ENCODE measurements around the gene UNC5B.
"Not testable (repeated sequence)": the region's sequence is repeated elsewhere in the genome, so short reads cannot be mapped to it uniquely, and the experiment has no call there.

UNC5B gene

DNA sequence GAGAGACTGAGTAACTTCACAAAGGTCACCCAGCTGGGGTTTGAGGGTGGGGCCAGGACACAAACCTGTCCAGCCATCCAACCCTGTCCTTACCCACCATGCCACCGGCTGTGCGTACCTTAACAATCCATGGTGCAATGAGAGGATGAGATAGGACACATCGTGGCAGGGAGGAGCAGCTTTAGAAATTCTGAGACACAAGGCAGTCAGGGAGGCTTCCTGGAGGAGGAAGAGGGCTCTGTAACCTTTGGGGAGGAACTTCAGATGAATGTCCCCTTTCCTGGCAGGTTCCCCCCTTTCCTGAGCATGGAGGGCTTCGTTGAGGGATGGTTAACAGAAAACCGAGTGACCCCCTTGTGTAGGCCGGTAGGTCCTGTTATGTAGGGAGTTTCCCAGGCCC is 71.0 kb downstream of the UNC5B start:
- no peak for DNase-seq (ENCODE audit: low read depth in 2 of 2)

DNA sequence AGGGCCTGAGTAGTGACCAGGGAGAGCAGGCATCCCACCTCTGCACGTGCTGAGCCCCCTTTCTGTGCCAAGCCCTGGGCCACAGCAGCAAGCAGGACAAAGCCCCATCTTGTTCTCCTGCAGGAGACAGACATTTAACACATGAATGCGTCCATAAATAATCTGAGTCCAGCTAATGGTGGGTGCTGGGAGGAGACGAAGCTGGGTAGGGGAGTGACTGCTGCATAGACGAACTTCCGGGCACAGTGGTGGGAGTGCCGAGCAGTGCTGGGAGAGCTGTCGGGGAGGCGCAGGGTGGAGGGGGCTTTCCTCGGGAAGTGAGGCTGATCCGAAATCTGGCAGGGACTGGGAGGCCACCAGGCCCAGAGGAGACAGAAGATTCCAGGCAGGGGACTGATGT is 71.5 kb downstream of the UNC5B start:
- DNase-seq (ENCODE audit: low read depth in 2 of 2) = no peak

DNA sequence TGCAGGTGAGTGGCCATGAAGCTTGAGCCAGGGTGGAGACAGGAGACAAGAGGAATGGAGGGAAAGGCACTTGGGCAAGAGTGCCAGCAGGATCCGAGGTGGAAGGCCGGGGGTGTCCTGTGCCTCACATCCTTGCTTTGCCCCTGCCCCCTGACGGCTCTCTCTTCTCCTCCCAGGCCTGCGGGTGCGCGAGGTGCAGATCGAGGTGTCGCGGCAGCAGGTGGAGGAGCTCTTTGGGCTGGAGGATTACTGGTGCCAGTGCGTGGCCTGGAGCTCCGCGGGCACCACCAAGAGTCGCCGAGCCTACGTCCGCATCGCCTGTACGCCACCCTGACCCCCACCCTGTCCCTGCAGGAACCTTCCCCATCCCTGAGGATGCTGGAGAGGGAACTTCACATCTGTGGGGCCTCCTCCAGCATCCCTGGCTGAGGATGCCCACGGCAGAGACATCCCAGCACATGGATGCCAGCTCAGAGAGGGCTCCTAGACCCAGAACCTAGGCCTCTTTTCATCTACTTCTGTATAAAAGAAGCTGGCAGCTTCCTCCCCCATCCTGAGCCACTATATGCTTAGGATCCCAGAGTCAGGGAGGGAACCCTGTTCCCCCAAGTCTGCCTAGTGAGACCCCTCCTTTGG is 72.3 kb downstream of the UNC5B start:
- no peak for DNase-seq (ENCODE audit: low read depth in 2 of 2)

DNA sequence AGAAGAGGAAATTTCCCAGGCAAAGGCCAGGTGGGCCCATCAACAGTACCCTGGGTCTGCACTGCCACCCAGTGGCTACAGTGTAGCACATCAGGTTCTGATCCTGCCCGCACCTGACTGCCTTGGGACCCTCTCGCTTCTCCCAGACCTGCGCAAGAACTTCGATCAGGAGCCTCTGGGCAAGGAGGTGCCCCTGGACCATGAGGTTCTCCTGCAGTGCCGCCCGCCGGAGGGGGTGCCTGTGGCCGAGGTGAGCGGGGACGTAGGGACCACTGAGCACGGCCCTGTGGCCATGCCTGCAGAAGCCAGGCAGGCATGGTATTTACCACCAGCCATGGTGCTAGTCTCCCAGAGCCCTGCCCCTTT is 72.8 kb downstream of the UNC5B start:
- DNase-seq (ENCODE audit: low read depth in 2 of 2) = no peak

DNA sequence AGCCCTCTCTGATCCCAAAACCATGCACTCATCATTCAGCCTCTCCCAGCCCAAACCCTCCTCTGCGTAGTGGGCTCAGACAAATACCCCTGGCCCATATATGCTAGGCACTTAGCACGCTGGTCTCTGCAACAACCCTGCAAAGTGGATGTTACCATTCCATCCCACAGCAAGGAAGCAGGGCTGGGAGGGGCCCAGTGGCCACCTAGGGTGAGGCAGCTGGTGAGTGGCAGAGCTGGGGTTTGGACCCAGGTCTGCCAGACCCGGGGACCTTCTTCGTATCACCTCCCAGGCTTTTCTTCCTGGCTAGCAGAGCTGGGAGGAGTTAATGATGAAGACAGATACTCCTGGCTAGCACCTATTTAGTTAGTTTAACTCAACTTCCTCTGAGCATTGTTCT is 73.6 kb downstream of the UNC5B start:
- no peak for DNase-seq (ENCODE audit: low read depth in 2 of 2)

DNA sequence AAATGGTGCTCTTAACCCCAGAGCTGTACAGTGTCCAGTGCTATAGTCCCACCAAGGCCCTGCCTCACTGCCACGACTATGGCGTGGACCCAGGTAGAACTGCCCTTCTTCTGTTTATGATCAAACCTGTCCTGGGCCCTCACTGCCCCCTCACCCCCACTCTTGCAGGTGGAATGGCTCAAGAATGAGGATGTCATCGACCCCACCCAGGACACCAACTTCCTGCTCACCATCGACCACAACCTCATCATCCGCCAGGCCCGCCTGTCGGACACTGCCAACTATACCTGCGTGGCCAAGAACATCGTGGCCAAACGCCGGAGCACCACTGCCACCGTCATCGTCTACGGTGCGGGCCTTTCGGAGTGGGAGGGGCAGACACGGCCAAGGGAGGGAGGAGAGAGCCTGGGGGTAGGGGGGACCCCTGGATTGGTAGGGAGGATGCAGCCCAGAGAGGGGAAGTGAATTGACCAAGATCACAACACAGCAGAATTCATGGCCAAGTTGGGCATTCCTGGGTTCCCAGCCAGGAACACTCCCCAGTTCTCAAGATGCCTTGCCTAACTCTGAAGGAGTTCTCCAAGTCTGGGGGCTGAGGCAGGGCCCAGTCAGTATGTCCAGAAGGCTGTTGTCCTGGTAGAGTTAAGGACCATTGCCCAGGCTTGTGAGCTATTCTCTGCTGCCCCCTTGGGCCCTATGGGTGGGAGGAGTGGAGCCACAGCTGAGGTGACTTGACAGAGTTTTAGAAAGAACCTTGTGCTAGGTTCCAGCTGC is 74.3 kb downstream of the UNC5B start:
- no peak for DNase-seq (ENCODE audit: low read depth in 2 of 2)

DNA sequence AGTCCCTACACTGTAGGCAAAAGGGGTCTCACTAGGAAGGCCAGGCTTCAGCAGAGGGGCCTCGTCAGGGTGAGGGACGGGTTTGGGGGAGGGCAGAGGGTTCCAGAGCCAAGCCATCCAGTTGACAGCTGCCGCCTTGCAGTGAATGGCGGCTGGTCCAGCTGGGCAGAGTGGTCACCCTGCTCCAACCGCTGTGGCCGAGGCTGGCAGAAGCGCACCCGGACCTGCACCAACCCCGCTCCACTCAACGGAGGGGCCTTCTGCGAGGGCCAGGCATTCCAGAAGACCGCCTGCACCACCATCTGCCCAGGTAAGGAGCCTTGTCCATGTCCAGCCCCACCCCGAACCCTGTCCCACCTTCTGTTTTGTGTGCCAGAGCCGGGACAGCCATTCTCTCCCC is 75.1 kb downstream of the UNC5B start:
- DNase-seq (ENCODE audit: low read depth in 2 of 2) = no peak

DNA sequence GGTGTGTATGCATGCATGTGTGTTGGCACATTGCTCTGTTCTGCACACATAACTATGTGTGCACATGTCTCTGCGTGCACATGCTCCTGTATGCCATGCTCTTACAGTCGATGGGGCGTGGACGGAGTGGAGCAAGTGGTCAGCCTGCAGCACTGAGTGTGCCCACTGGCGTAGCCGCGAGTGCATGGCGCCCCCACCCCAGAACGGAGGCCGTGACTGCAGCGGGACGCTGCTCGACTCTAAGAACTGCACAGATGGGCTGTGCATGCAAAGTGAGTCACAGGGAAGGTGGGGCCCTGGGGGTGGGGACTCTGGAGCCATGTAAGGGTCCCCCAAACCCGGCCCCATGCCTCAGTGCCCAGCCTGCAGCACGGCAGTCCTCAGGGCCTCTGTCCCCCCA is 76.1 kb downstream of the UNC5B start:
- DNase-seq (ENCODE audit: low read depth in 2 of 2) = no peak

DNA sequence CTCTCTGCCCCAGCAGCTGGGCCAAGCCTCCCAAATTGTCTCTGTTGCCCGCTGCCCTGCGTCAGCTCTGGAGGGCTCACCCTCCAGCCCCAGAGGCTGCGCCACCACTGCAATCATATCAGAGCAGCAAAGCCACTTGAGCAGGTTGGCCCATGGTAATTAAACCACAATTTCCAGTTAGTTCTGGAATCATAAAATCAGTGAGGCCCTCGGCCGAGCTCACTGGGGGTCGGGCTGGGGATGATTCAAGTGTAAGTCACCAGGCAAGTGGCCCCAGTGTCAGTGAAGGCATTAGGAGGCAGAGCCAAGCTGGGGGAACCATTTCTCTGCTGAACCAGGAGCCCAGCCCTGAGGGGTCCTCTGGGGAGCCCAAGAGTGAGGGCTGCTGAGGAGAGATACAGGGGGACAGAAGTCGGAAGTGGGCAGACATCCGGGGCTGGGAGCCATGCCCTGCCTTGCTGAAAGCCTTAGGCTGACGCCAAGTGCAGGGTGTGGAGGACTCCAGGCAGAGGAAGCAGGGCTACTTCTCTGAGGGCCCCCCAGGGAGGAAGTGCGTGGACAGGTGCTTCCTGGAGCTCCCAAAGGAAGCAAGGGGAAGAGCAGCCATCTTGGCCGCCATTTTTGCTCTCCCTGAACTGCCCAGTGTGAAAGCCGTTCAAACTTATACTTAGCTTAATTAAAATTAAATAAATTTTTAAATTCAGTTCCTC is 77.2 kb downstream of the UNC5B start:
- no peak for DNase-seq (ENCODE audit: low read depth in 2 of 2)

DNA sequence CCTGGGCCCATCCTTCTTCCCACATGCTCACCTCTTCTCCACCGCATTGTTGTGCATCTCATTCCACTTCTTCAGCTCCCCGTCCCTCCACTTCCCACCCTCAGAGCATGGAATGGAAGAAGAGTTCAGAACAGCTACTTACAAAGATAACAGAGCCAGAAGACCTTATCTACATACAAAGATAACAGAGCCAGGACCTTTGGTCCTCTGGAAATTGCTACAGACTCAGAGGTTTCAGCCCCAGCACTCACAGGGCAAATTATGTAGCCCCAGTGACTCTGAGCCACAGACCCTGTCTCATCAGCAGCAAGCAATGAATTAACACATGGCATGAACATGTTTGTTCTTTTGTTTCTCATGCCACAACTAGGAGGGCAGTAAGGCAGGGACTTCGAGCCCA is 78.0 kb downstream of the UNC5B start:
- DNase-seq (ENCODE audit: low read depth in 2 of 2) = no peak

DNA sequence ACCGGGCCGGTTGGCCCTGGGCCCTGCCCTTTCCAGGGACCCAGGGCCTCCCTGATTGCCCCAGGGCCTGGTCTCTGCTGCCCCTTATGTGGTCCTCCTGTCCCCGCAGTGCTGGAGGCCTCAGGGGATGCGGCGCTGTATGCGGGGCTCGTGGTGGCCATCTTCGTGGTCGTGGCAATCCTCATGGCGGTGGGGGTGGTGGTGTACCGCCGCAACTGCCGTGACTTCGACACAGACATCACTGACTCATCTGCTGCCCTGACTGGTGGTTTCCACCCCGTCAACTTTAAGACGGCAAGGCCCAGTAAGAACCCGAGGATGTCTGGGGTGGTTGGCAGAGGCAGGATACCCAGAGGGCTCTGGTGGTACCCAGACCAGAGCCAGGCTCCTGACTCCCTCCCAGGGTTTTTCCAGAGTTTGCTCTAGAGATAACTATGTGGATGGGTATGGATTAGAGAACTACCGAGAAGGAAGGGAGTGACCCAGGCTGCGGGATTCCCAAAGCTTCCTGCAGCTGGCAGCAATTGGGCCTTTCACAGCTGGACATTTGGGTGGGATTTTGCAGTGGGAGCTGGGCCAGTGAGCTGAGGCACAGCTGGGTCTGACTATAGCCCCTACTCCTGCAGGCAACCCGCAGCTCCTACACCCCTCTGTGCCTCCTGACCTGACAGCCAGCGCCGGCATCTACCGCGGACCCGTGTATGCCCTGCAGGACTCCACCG is 78.6 kb downstream of the UNC5B start:
- DNase-seq (ENCODE audit: low read depth in 2 of 2) = no peak

DNA sequence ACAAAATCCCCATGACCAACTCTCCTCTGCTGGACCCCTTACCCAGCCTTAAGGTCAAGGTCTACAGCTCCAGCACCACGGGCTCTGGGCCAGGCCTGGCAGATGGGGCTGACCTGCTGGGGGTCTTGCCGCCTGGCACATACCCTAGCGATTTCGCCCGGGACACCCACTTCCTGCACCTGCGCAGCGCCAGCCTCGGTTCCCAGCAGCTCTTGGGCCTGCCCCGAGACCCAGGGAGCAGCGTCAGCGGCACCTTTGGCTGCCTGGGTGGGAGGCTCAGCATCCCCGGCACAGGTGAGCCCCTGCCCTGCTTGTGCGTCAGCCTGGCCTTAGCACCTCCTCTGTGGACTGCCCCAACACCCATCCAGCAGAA is 79.1 kb downstream of the UNC5B start:
- DNase-seq (ENCODE audit: low read depth in 2 of 2) = no peak

DNA sequence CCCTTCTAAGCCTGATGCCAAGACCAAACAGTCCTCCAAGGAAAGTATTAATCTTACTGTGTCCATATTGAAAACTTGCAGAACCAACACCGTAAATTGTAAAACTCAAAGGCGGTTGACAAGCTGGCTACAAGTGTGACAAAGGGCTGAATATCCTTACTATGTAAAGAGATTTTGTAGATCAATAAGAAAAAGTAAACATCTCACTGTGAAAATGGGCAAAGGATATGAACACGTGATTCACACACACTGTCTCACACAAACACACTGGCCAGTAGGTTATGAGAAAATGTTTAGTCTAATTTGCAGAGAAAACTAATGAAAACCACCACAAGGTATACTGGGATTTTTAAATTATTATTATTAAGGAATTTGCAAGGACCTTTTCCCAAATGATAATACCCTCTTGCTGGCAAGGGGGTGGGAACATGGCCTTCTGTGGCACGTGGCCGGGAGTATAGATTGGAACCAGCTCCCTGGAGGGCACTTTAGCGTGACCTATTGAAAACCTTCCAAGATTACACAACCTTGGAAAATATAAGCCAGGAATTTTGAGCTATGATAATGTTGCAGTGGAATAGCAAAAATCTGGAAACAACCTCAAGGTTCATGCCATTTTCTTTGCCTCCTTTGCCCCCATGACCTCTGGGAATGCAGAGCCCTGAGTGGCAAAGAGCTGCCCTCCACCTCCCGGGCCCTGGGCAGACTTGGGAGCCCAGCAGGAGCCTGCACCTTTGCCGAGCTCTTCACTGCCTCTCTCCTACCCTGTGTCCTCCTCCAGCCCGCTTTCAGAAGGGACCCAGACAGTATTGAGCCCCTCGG is 80.5 kb downstream of the UNC5B start:
- no peak for DNase-seq (ENCODE audit: low read depth in 2 of 2)

DNA sequence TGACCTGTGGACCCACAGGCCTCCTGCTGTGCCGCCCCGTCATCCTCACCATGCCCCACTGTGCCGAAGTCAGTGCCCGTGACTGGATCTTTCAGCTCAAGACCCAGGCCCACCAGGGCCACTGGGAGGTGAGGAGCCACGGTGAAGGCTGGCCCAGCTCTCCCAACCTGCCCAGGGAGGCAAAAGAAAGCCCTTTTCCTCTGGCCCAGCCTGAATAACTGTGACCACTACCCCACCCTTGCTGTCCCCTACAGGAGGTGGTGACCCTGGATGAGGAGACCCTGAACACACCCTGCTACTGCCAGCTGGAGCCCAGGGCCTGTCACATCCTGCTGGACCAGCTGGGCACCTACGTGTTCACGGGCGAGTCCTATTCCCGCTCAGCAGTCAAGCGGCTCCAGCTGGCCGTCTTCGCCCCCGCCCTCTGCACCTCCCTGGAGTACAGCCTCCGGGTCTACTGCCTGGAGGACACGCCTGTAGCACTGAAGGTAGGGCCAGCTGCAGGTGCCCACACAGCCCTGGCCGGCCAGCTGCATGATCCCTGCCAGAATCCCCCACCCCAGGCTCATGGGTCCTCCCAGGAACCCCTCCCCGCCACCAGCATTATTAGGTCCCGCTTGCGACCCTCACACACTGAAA is 81.2 kb downstream of the UNC5B start:
- DNase-seq (ENCODE audit: low read depth in 2 of 2) = no peak

DNA sequence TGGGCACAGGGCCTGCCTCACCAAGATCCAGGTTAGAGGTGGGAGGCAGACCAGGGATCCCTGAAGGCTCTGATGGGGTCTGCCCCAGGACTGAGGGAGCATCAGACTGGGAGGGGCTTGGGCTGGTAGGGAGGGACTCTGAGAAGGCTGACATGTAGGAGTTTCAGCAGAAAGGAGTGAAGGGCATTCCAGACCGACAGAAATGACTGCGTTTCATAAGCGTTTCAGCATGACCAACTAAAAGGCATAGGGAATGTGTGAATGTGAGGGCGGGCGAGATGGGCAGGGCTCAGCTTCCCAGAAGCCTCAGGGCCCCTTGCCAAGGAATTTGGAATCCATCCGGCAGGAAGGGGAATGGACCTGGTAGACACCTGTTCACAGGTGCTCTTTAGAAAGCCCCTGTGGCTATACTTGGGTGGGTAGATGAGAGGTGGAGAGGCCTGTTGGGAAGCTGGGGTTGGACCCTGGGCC is 81.8 kb downstream of the UNC5B start:
- DNase-seq (ENCODE audit: low read depth in 2 of 2) = no peak

DNA sequence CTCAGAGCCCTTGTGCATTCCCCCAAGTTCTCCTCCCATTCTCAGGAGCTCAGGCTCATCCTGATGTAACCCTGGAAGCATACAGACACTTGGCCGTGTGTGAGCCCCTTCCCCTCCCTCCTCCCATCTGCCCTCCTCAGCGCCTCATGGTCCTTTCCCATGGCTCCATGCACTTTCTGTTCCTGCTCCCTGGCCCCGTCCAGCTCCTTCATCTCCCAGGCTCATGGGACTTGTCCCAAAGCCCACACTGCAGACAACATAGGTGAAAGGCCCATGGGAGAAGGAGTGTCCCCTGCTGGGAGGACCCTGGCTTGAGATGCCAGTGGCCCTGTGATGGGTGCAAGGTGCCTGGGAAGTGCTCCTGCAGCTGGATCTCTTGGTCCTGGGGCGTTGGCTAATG is 82.5 kb downstream of the UNC5B start:
- DNase-seq (ENCODE audit: low read depth in 2 of 2) = no peak

DNA sequence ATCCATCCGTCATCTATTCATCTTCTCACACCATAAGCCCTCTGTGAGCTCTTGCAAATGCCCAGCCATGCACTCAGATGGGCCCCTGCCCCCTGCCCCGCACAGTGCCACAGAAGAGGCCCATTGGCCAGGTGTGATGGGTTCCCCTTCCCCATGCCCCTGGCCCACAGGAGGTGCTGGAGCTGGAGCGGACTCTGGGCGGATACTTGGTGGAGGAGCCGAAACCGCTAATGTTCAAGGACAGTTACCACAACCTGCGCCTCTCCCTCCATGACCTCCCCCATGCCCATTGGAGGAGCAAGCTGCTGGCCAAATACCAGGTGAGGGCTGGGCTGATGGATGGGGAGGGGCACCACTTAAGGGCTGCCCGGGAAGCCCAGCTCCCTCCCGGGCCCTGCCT is 83.3 kb downstream of the UNC5B start:
- DNase-seq (ENCODE audit: low read depth in 2 of 2) = no peak

DNA sequence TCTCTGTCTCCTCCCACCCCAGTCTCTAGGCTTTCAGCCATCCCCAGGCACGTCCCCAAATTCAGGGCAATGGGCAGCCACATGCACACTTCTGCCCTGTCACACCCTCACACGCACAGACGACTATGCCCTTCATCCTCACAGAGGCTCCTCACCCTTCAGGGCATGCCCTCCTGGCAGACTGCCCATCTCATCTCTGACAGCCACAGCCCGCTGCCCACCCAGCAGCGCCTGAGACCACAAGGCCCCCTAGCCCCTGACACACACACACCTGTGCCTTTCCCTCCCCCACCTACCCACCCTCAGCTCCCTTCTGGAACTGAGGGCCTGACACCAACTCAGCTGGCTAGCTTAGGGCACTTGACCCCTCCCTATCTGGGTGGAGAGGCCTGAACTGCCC is 83.7 kb downstream of the UNC5B start:
- no peak for DNase-seq (ENCODE audit: low read depth in 2 of 2)

DNA sequence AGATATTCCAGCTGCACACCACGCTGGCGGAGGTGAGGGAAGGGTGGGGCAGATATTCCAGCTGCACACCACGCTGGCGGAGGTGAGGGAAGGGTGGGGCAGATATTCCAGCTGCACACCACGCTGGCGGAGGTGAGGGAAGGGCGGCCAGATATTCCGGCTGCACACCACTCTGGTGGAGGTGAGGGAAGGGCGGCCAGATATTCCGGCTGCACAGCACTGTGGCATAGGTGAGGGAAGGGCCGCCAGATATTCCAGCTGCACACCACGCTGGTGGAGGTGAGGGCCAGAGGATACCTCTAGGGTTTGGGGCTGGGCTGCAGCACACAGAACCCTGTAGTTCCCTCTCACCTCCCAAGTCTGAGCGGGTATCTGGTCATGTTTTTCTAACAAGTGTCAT is 84.4 kb downstream of the UNC5B start:
- not testable (repeated sequence) for DNase-seq (ENCODE audit: low read depth in 2 of 2)

DNA sequence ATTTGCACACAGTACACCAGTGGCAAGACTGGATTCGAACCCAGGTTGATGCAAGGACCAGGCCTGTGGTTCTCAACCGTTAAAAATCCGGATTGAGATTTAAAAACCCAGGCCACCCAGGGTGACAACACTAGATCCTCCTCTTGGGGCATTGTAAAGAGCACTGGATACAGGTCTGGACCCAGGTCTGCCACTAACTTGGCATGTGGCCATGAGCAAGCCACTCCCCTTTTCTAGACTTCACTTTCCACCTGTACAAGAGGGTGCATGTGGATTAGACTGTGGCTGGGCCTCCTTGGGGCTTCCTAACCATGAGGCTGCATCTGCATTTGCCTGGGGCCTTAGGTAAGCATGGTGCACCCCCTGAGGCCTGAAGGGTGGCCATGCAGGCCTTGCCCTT is 85.0 kb downstream of the UNC5B start:
- DNase-seq (ENCODE audit: low read depth in 2 of 2) = no peak

Measured in stimulated activated CD8-positive, alpha-beta memory T cell treated with anti-CD3 and anti-CD28 coated beads, Interleukin-2, amount 100 ng/mL, for 1 hour (primary cell).